Neutrophil (primary cell): ENCODE data around the gene ZNF346.

Experiments used
- H3K27ac ChIP-seq: fragments of 200-600 bp; sonication (generic); 2 replicates; pipeline ENCODE4 v1.5.1; 2016; ENCODE audit warnings: mild to moderate bottlenecking, moderate library complexity
- H3K27me3 ChIP-seq: fragments of 200-600 bp; sonication (generic); 2 replicates; pipeline ENCODE4 v1.6.0; 2016; ENCODE audit warnings: mild to moderate bottlenecking
- H3K36me3 ChIP-seq: fragments of 200-600 bp; sonication (generic); 2 replicates; pipeline ENCODE4 v1.5.1; 2017
- H3K4me1 ChIP-seq, 2 experiments: fragments of 200-600 bp in 1 of 2; sonication (generic) in 1 of 2; 1 replicate in 1 of 2; 2 replicates in 1 of 2; pipeline versions ENCODE4 v1.5.1 to v1.6.1; 2013 to 2016; ENCODE audit warnings: low read depth in 1 of 2, low read length in 1 of 2, mild to moderate bottlenecking in 1 of 2, moderate library complexity in 1 of 2; ENCODE audit not compliant: control insufficient read depth in 1 of 2, insufficient read depth in 1 of 2
- H3K4me3 ChIP-seq, 2 experiments: fragments of 200-600 bp in 1 of 2; sonication (generic) in 1 of 2; 1 replicate in 1 of 2; 2 replicates in 1 of 2; pipeline ENCODE4 v1.5.1; 2013 to 2016; ENCODE audit warnings: low read depth in 1 of 2, low read length in 1 of 2, mild to moderate bottlenecking in 1 of 2, moderate library complexity in 1 of 2
- H3K9me3 ChIP-seq: fragments of 200-600 bp; sonication (generic); 2 replicates; pipeline ENCODE4 v1.5.1; 2016
- TF ChIP-seq, protein P1 (sequence below): fragments of 200-600 bp; sonication (generic); IDR thresholded peaks from 2 replicates; pipeline ENCODE4 v1.5.1; 2016; ENCODE audit warnings: antibody characterized with exemption

The ZNF346 gene

DNA sequence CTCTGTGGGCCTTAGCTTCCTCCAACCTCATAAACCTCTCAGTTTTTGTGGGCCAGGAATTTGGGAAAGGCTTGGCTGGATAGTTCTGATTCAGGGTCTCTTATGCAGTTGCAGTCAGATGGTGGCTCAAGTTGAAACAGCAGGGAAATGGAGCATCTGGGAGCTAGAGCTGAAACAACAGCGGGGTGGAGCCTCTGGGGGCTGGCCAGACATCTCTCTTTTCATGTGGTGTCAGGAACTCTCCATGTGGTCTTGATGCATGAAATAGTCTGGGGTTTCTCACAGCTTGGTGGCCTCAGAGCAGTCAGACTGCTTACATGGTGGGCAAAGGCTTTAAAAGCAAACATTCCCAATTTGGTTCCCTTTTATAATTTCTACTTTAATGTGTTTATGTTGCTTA, 13.5 kb downstream of the ZNF346 start:
- Histone ChIP-seq H3K36me3 (peaks cover 2% of the 10 kb centered on the region), H3K4me1 (peaks cover 4 to 8% of the 10 kb centered on the region in 2 experiments), H3K27me3 (no peaks in the 10 kb centered on the region), H3K27ac (no peak overlapping the region), H3K9me3 (no peaks in the 10 kb centered on the region), H3K4me3 (no peak overlapping the region)
- TF ChIP-seq, protein P1, sequence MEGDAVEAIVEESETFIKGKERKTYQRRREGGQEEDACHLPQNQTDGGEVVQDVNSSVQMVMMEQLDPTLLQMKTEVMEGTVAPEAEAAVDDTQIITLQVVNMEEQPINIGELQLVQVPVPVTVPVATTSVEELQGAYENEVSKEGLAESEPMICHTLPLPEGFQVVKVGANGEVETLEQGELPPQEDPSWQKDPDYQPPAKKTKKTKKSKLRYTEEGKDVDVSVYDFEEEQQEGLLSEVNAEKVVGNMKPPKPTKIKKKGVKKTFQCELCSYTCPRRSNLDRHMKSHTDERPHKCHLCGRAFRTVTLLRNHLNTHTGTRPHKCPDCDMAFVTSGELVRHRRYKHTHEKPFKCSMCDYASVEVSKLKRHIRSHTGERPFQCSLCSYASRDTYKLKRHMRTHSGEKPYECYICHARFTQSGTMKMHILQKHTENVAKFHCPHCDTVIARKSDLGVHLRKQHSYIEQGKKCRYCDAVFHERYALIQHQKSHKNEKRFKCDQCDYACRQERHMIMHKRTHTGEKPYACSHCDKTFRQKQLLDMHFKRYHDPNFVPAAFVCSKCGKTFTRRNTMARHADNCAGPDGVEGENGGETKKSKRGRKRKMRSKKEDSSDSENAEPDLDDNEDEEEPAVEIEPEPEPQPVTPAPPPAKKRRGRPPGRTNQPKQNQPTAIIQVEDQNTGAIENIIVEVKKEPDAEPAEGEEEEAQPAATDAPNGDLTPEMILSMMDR = no peak

DNA sequence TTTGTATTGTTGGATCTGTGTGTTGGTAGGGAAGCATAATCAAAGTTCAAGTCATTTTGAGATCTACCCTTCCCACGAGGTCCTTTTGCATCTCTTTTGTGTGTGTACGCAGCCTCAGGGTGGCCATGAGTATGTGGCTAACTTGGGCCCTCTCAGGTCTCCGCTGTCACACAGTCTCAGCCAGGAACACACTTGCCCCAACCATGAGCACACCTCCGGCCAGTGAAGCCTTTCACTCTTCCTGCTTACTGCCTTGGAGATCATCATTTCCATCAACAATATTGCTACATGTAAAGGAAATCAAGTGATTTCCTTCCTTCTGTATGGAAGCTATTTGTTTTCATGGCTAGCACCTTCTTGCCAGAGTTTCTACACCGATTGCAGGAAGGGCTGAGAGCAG, 13.9 kb downstream of the ZNF346 start:
- no peaks in the 10 kb centered on the region for H3K9me3 ChIP-seq
- H3K27me3 ChIP-seq = no peaks in the 10 kb centered on the region
- H3K4me3 ChIP-seq = no peak overlapping the region
- peaks cover 7% of the 10 kb centered on the region for H3K36me3 ChIP-seq
- TF ChIP-seq, protein P1 = no peak
- no peak overlapping the region for H3K27ac ChIP-seq
- peaks cover 4 to 8% of the 10 kb centered on the region in 2 experiments for H3K4me1 ChIP-seq

DNA sequence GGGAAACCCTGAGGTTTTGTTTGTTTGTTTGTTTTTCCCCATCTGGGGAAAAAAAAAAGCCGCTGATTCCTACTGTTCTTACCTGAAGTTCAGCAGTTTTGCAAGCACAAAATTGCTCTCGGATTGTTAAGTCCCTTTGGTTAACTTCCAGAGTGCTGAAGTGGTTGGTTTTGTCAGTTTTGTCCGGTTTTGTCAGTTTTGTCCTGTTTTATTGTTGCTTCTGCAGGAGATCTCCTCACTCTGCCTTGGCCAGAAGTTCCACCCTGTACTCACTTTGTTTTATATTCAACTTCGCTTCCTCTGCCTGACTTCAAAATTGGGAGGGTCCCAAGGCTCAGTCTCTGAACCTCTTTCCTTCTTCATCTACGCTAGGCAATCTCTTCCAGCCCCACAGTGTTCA, 14.4 kb downstream of the ZNF346 start:
- Histone ChIP-seq H3K9me3 (no peaks in the 10 kb centered on the region), H3K4me3 (no peak overlapping the region), H3K4me1 (peaks cover 4 to 8% of the 10 kb centered on the region in 2 experiments), H3K27ac (no peak overlapping the region), H3K27me3 (no peaks in the 10 kb centered on the region), H3K36me3 (peaks cover 12% of the 10 kb centered on the region)
- TF ChIP-seq, protein P1 = no peak

DNA sequence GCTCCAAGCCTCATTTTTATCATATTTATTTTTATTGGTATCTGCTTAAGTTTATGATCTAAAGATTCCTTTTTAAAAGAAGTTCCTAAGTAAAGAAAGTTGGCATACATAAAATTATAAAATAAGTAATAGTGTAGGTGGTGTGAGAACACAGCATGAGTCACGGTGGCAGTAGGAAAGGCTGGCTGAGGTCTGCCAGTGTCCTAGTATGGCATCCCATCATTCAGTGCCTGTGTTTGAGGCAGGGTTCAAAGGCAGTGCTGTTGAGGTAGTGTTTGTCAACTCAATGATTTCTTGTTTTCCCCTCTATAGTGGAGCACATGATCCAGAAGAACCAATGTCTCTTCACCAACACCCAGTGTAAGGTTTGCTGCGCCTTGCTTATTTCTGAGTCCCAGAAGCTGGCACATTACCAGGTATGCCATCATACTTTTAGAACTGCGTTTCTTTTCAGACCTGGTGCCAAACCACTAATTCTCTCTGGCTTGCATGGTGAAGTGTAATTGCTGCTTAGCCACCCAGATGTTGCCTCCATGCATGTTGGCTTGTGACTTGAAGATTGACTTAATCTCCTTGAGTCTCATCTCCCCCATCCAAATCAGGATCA, 18.4 kb downstream of the ZNF346 start:
- TF ChIP-seq, protein P1 = no peak
- no peak overlapping the region for H3K4me3 ChIP-seq
- H3K9me3 ChIP-seq = no peaks in the 10 kb centered on the region
- H3K27ac ChIP-seq = no peak overlapping the region
- no peaks in the 10 kb centered on the region for H3K27me3 ChIP-seq
- H3K36me3 ChIP-seq = peaks cover 46% of the 10 kb centered on the region
- peaks cover 4 to 8% of the 10 kb centered on the region in 2 experiments for H3K4me1 ChIP-seq

DNA sequence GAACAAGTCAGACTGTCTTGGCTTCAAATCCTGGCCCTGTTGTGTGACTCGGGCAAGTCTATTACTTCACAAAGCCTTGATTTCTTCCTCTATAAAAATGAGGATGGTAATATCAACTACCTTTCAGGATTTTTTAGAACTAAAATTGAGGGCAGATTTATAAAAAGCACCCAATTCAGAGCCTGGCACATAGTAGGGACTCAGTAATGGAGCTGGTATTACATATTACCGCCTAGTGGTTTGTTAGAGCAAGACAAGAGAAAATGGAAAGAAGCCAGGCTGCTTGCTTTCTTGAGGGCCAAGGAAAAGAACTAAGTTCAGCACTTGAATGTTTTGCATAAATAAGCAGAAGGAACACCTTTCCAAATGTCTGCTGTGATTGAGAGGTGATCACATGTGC, 19.4 kb downstream of the ZNF346 start:
- Histone ChIP-seq H3K9me3 (no peaks in the 10 kb centered on the region), H3K4me3 (no peak overlapping the region), H3K27ac (no peak overlapping the region), H3K36me3 (peaks cover 50% of the 10 kb centered on the region), H3K4me1 (no peaks in the 10 kb centered on the region), H3K27me3 (no peaks in the 10 kb centered on the region)
- TF ChIP-seq, protein P1 = no peak
